DMS 273 (cell line): ENCODE measurements around the gene PTPRCAP.
A peak's percentile ranks its signal among the peaks of the same experiment; 100 is the strongest.
"Not testable (repeated sequence)": the region's sequence is repeated elsewhere in the genome, so short reads cannot be mapped to it uniquely, and the experiment has no call there.

Source experiments
- DNase-seq: peaks from one replicate; lab custom pipeline; 2025; ENCODE audit not compliant: unreplicated experiment; lab: John Stamatoyannopoulos, UW

PTPRCAP gene

GRCh38 chr11:67428052-67429001 is 9.2 kb downstream of the PTPRCAP start, which contains the start of gene RPS6KB2:
RPS6KB2 (plus strand) TSS chr11:67428494; CDS start chr11:67428546, 52 bp downstream.
- DNase-seq = peak; percentile 98

GRCh38 chr11:67427364-67427859 is 10.1 kb downstream of the PTPRCAP start:
- not testable (repeated sequence) for DNase-seq

- no peak for DNase-seq
Observed at GRCh38 chr11:67423891-67424613, 13.4 kb downstream of the PTPRCAP start.

- DNase-seq = no peak
Observed at GRCh38 chr11:67423466-67423865, 14.0 kb downstream of the PTPRCAP start.

GRCh38 chr11:67422891-67423290 is 14.6 kb downstream of the PTPRCAP start:
- peak; percentile 43 for DNase-seq

- DNase-seq = peak; percentile 58
Observed at GRCh38 chr11:67421430-67422031, 16.0 kb downstream of the PTPRCAP start.

- peak; percentile 93 for DNase-seq
Observed at GRCh38 chr11:67420646-67421429, 16.6 kb downstream of the PTPRCAP start.

GRCh38 chr11:67420147-67420645 is 17.3 kb downstream of the PTPRCAP start:
- peak; percentile 53 for DNase-seq

GRCh38 chr11:67419325-67420049 is 18.0 kb downstream of the PTPRCAP start:
- DNase-seq = no peak

GRCh38 chr11:67418476-67419281 is 18.8 kb downstream of the PTPRCAP start:
- DNase-seq = peak; percentile 82

- no peak for DNase-seq
Observed at GRCh38 chr11:67417425-67417824, 20.1 kb downstream of the PTPRCAP start.

GRCh38 chr11:67416416-67417335 is 20.8 kb downstream of the PTPRCAP start:
- peak; percentile 66 for DNase-seq

- peak; percentile 34 for DNase-seq
Observed at GRCh38 chr11:67415501-67416304, 21.8 kb downstream of the PTPRCAP start, which contains the start of gene CARNS1. CARNS1 (plus strand) TSS chr11:67415678; CDS start chr11:67416200, 522 bp downstream.

GRCh38 chr11:67413266-67413849 is 24.1 kb downstream of the PTPRCAP start:
- no peak for DNase-seq

GRCh38 chr11:67412495-67413179 is 24.8 kb downstream of the PTPRCAP start:
- no peak for DNase-seq

GRCh38 chr11:67411785-67412152 is 25.7 kb downstream of the PTPRCAP start:
- no peak for DNase-seq
